Thymus (tissue), 11 donors: ENCODE measurements around the gene TNS3. TPM values are rescaled to one million over a fixed set of nuclear protein-coding genes. Genes with fewer than 3 reads are reported as not detected.
A peak's percentile ranks its signal among the peaks of the same experiment; 100 is the strongest.

Source experiments
- DNase-seq, 9 donors: peaks; one replicate each; pipeline ENCODE4 v3.0.0-alpha.2; 2013; ENCODE audit warnings: low spot score in 9 of 9, low read depth in 6 of 9, missing footprints in 1 of 9
- H3K27ac ChIP-seq, 2 donors: one replicate each; pipeline ENCODE4 v1.5.1; 2013; ENCODE audit warnings: control low read depth in 1 of 2, low read depth in 1 of 2, low read length in 1 of 2, mild to moderate bottlenecking in 1 of 2, moderate library complexity in 1 of 2
- H3K27me3 ChIP-seq, 2 donors: one replicate each; pipeline ENCODE4 v1.5.1; 2013; ENCODE audit warnings: low read length in 1 of 2; ENCODE audit not compliant: control insufficient read depth in 2 of 2, insufficient read depth in 1 of 2
- H3K36me3 ChIP-seq, 2 donors: one replicate each; pipeline ENCODE4 v1.5.1; 2013; ENCODE audit warnings: low read length in 1 of 2, mild to moderate bottlenecking in 1 of 2, moderate library complexity in 1 of 2; ENCODE audit not compliant: control insufficient read depth in 2 of 2, insufficient read depth in 2 of 2
- H3K4me1 ChIP-seq, 2 donors: one replicate each; pipeline ENCODE4 v1.5.1; 2013; ENCODE audit warnings: low read length in 2 of 2; ENCODE audit not compliant: control insufficient read depth in 2 of 2, insufficient read depth in 2 of 2
- H3K4me3 ChIP-seq, 2 donors: one replicate each; pipeline ENCODE4 v1.5.1; 2013; ENCODE audit warnings: low read length in 2 of 2, control low read depth in 1 of 2, mild to moderate bottlenecking in 1 of 2
- H3K9me3 ChIP-seq, 2 donors: one replicate each; pipeline ENCODE4 v1.5.1; 2013; ENCODE audit warnings: low read length in 1 of 2, mild to moderate bottlenecking in 1 of 2; ENCODE audit not compliant: control insufficient read depth in 2 of 2, insufficient read depth in 1 of 2
- WGBS: extraction: QIAGEN DNeasy Blood & Tissue Kit; methylation state at CpG from one replicate; pipeline ENCODE4 v1.1.7; 2013; 5-methylcytosine and 5-hydroxymethylcytosine counted together
- polyA plus RNA-seq: library from polyadenylated mRNA; stranded (reverse); fragments of 200-250 nt; gene quantifications from one replicate; pipeline ENCODE4 v1.2.3, GENCODE V29; 2013
- total RNA-seq: library from RNA; stranded (reverse); fragments of 120-200 nt; gene quantifications from one replicate; pipeline ENCODE4 v1.2.4, GENCODE V29; 2013
- donor health status: healthy.

TNS3 gene
- total and polyA plus RNA-seq, 2 donors, result 5.9 to 6.2 TPM

DNA sequence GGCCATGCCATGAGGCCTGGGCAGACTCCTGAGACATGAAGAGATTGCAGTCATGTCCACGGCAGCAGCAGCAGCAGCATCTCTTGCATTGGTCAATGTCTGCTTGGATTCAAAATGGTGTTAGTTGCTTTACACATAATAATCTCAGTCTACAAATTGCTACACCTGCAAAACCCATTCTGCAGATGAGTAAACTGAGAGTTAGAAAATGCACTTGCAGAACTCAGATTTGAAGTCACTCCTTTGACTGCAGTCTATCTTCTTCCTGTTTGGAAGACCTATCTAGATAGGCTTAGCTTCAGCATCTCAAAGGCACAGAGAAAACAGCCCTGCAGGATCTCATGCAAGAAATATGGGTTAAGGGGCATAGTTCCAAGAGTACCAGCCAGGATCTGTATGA is 350.3 kb downstream of the TNS3 start:
- H3K4me3 ChIP-seq, result no peak overlapping the region
- H3K4me1 ChIP-seq, result no peaks in the 10 kb centered on the region
- no peaks in the 10 kb centered on the region for H3K9me3 ChIP-seq
- 100% methylated on average over 1 of the region's 1 CpG for WGBS
- no peak overlapping the region for H3K27ac ChIP-seq
- H3K36me3 ChIP-seq, result no peaks in the 10 kb centered on the region
- H3K27me3 ChIP-seq, result no peaks in the 10 kb centered on the region
- no peak for DNase-seq

GRCh38 chr7:47231032-47231431 is 350.9 kb downstream of the TNS3 start:
- Histone ChIP-seq H3K9me3 (no peaks in the 10 kb centered on the region), H3K27ac (no peak overlapping the region), H3K4me1 (no peaks in the 10 kb centered on the region), H3K36me3 (no peaks in the 10 kb centered on the region), H3K4me3 (no peak overlapping the region), H3K27me3 (no peaks in the 10 kb centered on the region)
- 95% methylated on average over 3 of the region's 3 CpGs for WGBS
- DNase-seq, result no peak

DNA sequence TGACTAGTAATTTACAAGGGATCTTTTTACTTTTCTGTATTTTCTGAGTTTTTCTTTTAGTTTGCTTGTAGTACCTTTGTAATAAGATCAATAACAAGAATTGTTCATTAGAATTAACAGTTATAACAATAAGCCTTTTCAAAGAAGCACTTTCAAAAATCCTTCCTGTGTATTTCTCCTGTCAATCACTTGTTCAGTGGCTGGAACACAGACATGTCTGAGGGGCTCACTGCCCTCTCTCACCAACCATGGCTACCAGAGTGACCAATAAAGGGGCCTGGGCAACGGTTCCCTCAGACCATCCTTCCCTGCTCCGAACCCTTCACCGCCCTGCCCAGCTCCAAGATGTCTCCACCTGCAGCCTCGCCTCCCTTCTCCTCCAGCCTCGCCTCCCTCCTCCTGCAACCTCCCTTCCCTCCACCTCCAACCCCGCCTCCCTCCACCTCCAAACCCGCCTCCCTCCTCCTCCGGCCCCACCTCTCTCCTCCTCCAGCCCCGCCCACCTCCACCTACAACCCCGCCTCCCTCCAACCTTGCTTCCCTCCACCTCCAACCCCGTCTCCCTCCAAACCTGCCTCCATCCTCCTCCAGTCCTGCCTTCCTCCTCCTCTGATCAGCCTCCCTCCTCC is 353.4 kb downstream of the TNS3 start:
- WGBS, result 96% methylated on average over 11 of the region's 11 CpGs
- no peaks in the 10 kb centered on the region for H3K36me3 ChIP-seq
- no peak overlapping the region for H3K4me3 ChIP-seq
- no peaks in the 10 kb centered on the region for H3K9me3 ChIP-seq
- no peaks in the 10 kb centered on the region for H3K4me1 ChIP-seq
- DNase-seq, result no peak
- H3K27me3 ChIP-seq, result no peaks in the 10 kb centered on the region
- no peak overlapping the region for H3K27ac ChIP-seq

DNA sequence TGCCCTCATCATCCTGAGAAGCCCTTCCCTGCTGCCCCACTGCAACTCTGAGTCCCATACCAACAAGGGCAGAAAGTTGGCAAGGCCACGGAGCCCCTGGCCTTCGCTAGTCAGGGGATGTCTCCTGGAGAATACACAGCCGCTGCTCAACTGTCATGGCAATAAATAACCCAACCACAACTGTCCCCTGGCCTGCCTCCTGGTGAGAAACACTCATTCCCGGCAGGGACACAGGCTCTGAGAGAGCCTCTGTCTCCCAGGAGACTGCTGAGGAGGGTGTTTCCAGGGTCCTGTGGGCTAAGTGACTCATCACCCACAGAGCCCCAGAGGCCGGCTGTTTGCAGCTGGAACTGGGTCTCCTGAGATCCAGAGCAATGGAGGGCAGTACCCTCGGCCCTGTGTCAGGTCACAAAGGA is 354.1 kb downstream of the TNS3 start:
- Histone ChIP-seq H3K4me1 (no peaks in the 10 kb centered on the region), H3K27ac (no peak overlapping the region), H3K36me3 (no peaks in the 10 kb centered on the region), H3K27me3 (no peaks in the 10 kb centered on the region), H3K9me3 (no peaks in the 10 kb centered on the region), H3K4me3 (no peak overlapping the region)
- WGBS, result 35% methylated on average over 6 of the region's 6 CpGs
- DNase-seq, result no peak

DNA sequence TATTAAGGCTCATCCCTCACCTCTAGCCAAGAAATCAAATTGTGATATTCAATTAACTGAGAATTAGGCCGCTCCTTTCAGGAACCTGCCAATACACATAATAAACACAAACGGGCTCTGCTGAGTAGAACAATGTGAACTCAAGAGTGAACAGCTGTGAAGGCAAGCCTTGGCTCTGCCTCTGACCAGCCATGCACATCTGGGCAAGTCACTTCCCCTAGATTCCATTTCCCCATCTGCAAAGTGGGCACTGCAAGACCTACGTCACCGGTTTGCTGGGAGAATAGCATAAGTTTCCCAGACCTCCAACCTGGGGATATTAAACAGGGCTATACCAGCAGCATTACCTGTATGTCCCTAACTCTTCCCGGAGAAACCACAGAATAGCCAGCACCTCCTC is 355.2 kb downstream of the TNS3 start:
- no peak overlapping the region for H3K27ac ChIP-seq
- no peaks in the 10 kb centered on the region for H3K9me3 ChIP-seq
- 96% methylated on average over 5 of the region's 5 CpGs for WGBS
- H3K27me3 ChIP-seq, result no peaks in the 10 kb centered on the region
- H3K36me3 ChIP-seq, result no peaks in the 10 kb centered on the region
- DNase-seq, result no peak
- no peaks in the 10 kb centered on the region for H3K4me1 ChIP-seq
- H3K4me3 ChIP-seq, result no peak overlapping the region

DNA sequence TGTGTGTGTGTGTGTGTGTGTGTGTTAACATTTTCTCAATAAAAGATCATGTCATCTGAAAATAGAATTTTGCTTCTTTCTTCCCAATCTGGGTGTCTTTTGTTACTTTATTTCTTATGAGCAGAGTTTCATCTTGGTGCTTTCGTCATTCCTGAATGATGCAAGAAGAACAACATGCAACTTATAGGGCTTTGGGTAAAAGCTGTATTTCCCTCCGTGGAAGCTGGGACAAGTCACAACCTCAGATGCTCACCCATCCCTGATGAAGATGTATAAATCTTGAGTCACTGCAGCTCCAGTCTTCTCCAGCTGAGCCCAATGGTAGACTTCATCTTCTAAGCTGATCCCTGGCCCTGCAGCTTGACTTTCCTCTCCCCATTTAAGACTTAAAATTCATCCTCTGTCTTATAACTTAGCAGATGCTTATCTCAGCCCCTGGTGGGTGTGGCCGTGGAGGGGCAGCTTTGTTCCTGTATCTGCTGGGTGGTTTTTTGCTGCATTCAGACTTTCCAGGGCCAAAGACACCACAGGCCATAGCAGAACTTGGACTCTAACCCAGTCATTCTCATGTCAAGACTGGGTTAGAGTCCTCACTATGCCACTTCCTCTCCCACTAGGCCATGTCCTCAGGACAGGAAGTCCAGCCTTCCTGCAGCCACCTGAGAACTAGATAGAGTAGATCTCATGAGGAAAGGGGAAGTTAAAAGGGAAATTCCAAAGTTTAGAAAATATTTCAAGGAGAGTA is 356.4 kb downstream of the TNS3 start:
- Histone ChIP-seq H3K36me3 (no peaks in the 10 kb centered on the region), H3K4me3 (no peak overlapping the region), H3K27ac (peak overlapping the region in 1 of 2 donors; percentile 13), H3K4me1 (no peaks in the 10 kb centered on the region), H3K9me3 (no peaks in the 10 kb centered on the region), H3K27me3 (no peaks in the 10 kb centered on the region)
- DNase-seq, result no peak
- 73% methylated on average over 3 of the region's 3 CpGs for WGBS
